ENCODE measurements around the gene ATP6AP1.

Gene ATP6AP1

DNA sequence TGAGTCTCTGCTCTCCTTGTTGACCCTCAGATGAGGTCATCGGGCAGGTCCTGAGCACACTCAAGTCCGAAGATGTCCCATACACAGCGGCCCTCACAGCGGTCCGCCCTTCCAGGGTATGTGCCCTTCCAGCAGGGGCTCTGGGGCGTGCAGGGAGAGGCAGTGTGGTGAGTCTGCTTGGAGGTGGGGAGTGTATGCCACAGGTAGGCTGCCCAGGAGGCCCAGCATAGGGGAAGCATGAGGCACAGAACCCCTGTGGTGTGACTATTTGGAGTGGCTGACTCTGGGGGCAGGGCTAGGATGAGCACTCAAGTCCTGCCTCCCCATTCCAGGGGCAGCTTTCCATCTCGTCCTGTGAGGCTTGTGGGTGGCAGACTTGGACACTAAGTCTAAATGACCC is 5.1 kb downstream of the ATP6AP1 start:
- Histone ChIP-seq H3K27me3 (ENCODE audit: control insufficient read depth, low read length) (no peaks in the 10 kb centered on the region), H3K4me2 (ENCODE audit: low read length) (no peak overlapping the region), H3F3A (ENCODE audit: control insufficient read depth, insufficient read depth) (no peaks in the 10 kb centered on the region), H3K4me3 (ENCODE audit: low read length) (no peak overlapping the region), H4K20me1 (ENCODE audit: control insufficient read depth, insufficient read depth, low read depth, low read length) (no peaks in the 10 kb centered on the region), H3K9me3 (ENCODE audit: control insufficient read depth, insufficient read depth, low read length) (no peaks in the 10 kb centered on the region), H3K36me3 (ENCODE audit: control insufficient read depth, low read length) (no peaks in the 10 kb centered on the region; the same call in 1 of the 2 replicates), H3K79me2 (ENCODE audit: control insufficient read depth, low read length) (peaks cover 36% of the 10 kb centered on the region), H3K4me1 (ENCODE audit: control insufficient read depth, low read length) (peaks cover 20% of the 10 kb centered on the region), H3K27ac (ENCODE audit: low read depth, low read length) (no peak overlapping the region), H3K9me2 (replicated peaks; ENCODE audit: control insufficient read depth, low read length) (no peaks in the 10 kb centered on the region)
- no peak for TF ChIP-seq EZH2phosphoT487 (IDR thresholded peaks at IDR 0.05; ENCODE audit: borderline replicate concordance, low read length)
- TF ChIP-seq, protein P1, sequence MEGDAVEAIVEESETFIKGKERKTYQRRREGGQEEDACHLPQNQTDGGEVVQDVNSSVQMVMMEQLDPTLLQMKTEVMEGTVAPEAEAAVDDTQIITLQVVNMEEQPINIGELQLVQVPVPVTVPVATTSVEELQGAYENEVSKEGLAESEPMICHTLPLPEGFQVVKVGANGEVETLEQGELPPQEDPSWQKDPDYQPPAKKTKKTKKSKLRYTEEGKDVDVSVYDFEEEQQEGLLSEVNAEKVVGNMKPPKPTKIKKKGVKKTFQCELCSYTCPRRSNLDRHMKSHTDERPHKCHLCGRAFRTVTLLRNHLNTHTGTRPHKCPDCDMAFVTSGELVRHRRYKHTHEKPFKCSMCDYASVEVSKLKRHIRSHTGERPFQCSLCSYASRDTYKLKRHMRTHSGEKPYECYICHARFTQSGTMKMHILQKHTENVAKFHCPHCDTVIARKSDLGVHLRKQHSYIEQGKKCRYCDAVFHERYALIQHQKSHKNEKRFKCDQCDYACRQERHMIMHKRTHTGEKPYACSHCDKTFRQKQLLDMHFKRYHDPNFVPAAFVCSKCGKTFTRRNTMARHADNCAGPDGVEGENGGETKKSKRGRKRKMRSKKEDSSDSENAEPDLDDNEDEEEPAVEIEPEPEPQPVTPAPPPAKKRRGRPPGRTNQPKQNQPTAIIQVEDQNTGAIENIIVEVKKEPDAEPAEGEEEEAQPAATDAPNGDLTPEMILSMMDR (IDR thresholded peaks at IDR 0.05; ENCODE audit: low read depth, low read length, poor library complexity, severe bottlenecking): no peak

DNA sequence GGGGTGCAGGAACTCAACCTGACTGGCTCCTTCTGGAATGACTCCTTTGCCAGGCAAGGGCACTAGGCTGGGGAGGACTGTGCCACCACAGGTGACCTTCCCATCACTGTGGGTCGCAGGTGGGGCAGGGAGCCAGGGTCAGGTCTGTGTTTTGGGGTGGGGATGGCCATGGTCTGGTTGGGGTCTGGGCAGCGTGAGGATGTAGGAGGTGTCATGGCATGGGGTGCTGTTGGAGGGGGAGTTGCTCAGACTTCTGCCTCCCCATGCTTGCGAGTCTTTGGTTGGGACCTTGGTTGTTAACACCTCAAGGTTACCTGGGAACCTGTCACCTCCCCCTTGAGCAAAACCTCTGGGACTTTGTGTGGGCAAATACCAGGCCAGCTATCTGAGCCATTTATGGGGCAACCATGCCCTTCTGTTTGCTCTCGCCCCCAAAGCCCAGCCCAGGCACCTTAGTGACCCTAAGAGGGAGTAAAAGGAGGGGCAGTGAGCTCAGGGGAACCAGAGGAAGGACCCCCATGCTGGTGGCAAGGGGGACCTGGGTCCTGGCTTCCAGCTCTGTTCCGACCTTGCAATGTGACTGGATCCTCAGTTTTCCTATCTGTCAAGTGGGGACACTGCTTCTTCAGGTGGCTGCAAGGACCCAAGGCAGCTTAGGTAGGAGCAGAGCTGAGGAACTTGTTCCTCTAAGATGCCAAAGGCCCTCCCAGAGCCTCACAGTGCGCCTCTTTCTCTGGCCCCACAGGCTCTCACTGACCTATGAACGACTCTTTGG is 6.1 kb downstream of the ATP6AP1 start:
- TF ChIP-seq EZH2phosphoT487 (IDR thresholded peaks at IDR 0.05; ENCODE audit: borderline replicate concordance, low read length): no peak
- Histone ChIP-seq H3K4me2 (ENCODE audit: low read length) (no peak overlapping the region), H4K20me1 (ENCODE audit: control insufficient read depth, insufficient read depth, low read depth, low read length) (no peaks in the 10 kb centered on the region)

DNA sequence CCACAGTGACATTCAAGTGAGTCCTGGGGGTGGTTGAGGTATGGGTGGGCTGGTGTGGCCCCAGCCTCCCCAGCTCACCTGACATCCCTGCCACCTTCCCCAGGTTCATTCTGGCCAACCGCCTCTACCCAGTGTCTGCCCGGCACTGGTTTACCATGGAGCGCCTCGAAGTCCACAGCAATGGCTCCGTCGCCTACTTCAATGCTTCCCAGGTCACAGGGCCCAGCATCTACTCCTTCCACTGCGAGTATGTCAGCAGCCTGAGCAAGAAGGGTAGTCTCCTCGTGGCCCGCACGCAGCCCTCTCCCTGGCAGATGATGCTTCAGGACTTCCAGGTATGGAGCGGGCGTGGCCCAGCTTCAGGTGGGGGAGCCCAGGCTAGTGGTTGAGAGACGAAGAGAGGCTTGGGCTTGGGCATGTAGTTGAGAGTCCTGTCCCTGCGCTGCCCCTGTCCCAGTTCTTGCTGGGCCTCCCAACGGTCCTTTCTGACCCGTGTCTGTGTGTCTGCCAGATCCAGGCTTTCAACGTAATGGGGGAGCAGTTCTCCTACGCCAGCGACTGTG is 6.8 kb downstream of the ATP6AP1 start:
- Histone ChIP-seq H3K79me2 (ENCODE audit: control insufficient read depth, low read length) (peaks cover 28% of the 10 kb centered on the region), H3K4me1 (ENCODE audit: control insufficient read depth, low read length) (peaks cover 12% of the 10 kb centered on the region), H3K9me3 (ENCODE audit: control insufficient read depth, insufficient read depth, low read length) (no peaks in the 10 kb centered on the region), H3K27ac (ENCODE audit: low read depth, low read length) (no peak overlapping the region), H3K4me2 (ENCODE audit: low read length) (no peak overlapping the region), H3F3A (ENCODE audit: control insufficient read depth, insufficient read depth) (no peaks in the 10 kb centered on the region), H3K36me3 (ENCODE audit: control insufficient read depth, low read length) (peaks cover 10% of the 10 kb centered on the region), H3K27me3 (ENCODE audit: control insufficient read depth, low read length) (no peaks in the 10 kb centered on the region), H3K9me2 (replicated peaks; ENCODE audit: control insufficient read depth, low read length) (no peaks in the 10 kb centered on the region), H3K4me3 (ENCODE audit: low read length) (no peak overlapping the region), H4K20me1 (ENCODE audit: control insufficient read depth, insufficient read depth, low read depth, low read length) (no peaks in the 10 kb centered on the region)
- no peak for TF ChIP-seq EZH2phosphoT487 (IDR thresholded peaks at IDR 0.05; ENCODE audit: borderline replicate concordance, low read length)
- TF ChIP-seq, protein P1 (IDR thresholded peaks at IDR 0.05; ENCODE audit: low read depth, low read length, poor library complexity, severe bottlenecking): no peak

More for the DNA sequence above, 6.1 kb downstream of the ATP6AP1 start:
- no peak overlapping the region for H3K27ac ChIP-seq (ENCODE audit: low read depth, low read length)
- no peaks in the 10 kb centered on the region for H3K27me3 ChIP-seq (ENCODE audit: control insufficient read depth, low read length)
- peaks cover 15% of the 10 kb centered on the region for H3K4me1 ChIP-seq (ENCODE audit: control insufficient read depth, low read length)
- no peaks in the 10 kb centered on the region for H3K9me3 ChIP-seq (ENCODE audit: control insufficient read depth, insufficient read depth, low read length)
- H3F3A ChIP-seq (ENCODE audit: control insufficient read depth, insufficient read depth): no peaks in the 10 kb centered on the region
- H3K4me3 ChIP-seq (ENCODE audit: low read length): no peak overlapping the region
- peaks cover 4% of the 10 kb centered on the region; the same call in 1 of the 2 replicates for H3K36me3 ChIP-seq (ENCODE audit: control insufficient read depth, low read length)
- no peaks in the 10 kb centered on the region for H3K9me2 ChIP-seq (replicated peaks; ENCODE audit: control insufficient read depth, low read length)
- peaks cover 32% of the 10 kb centered on the region for H3K79me2 ChIP-seq (ENCODE audit: control insufficient read depth, low read length)

All from DOHH2 (cell line).